Stomach smooth muscle (tissue), 2 donors: ENCODE data around the gene HOOK1.
"Not testable (repeated sequence)": the region's sequence is repeated elsewhere in the genome, so short reads cannot be mapped to it uniquely, and the experiment has no call there.

Experiments
- H3K27ac ChIP-seq: one replicate; pipeline ENCODE4 v1.7.0; 2013; ENCODE audit warnings: mild to moderate bottlenecking, low read length, inconsistent platforms
- H3K27me3 ChIP-seq, 2 donors: one replicate each; pipeline ENCODE4 v1.7.0; 2013; ENCODE audit warnings: low read length in 2 of 2; ENCODE audit not compliant: insufficient read depth in 2 of 2, control insufficient read depth in 1 of 2
- H3K36me3 ChIP-seq, 2 donors: one replicate each; pipeline ENCODE4 v1.7.0; 2013; ENCODE audit warnings: low read length in 2 of 2; ENCODE audit not compliant: control insufficient read depth in 2 of 2, insufficient read depth in 2 of 2
- H3K4me1 ChIP-seq: one replicate; pipeline ENCODE4 v1.7.0; 2013; ENCODE audit warnings: low read length; ENCODE audit not compliant: control insufficient read depth, insufficient read depth
- H3K4me3 ChIP-seq, 2 donors: one replicate each; pipeline ENCODE4 v1.7.0; 2013; ENCODE audit warnings: low read length in 2 of 2
- H3K9ac ChIP-seq, 2 donors: one replicate each; pipeline ENCODE4 v1.7.0; 2013; ENCODE audit warnings: low read length in 2 of 2, mild to moderate bottlenecking in 1 of 2
- H3K9me3 ChIP-seq, 2 donors: one replicate each; pipeline ENCODE4 v1.7.0; 2013; ENCODE audit warnings: low read length in 2 of 2; ENCODE audit not compliant: control insufficient read depth in 2 of 2
- donor health status: healthy.
- donor health status: Pancreatic carcinoma.

The HOOK1 gene

GRCh38 chr1:59915516-59915915 is 100.8 kb downstream of the HOOK1 start:
- no peak overlapping the region for H3K27ac ChIP-seq
- H3K9ac ChIP-seq: no peak overlapping the region
- no peaks in the 10 kb centered on the region for H3K4me1 ChIP-seq
- H3K9me3 ChIP-seq: no peaks in the 10 kb centered on the region
- peaks cover 0 to 2% of the 10 kb centered on the region in 2 donors for H3K27me3 ChIP-seq
- no peaks in the 10 kb centered on the region for H3K36me3 ChIP-seq
- no peak overlapping the region for H3K4me3 ChIP-seq

GRCh38 chr1:59917026-59917784 is 102.5 kb downstream of the HOOK1 start:
- H3K9ac ChIP-seq: no peak overlapping the region

GRCh38 chr1:59917785-59918180 is 103.0 kb downstream of the HOOK1 start:
- Histone ChIP-seq H3K9ac (no peak overlapping the region), H3K4me3 (no peak overlapping the region), H3K36me3 (no peaks in the 10 kb centered on the region), H3K4me1 (no peaks in the 10 kb centered on the region), H3K27me3 (no peaks in the 10 kb centered on the region), H3K27ac (no peak overlapping the region), H3K9me3 (no peaks in the 10 kb centered on the region)

More at GRCh38 chr1:59917026-59917784, 102.5 kb downstream of the HOOK1 start:
- Histone ChIP-seq H3K36me3 (no peaks in the 10 kb centered on the region), H3K4me3 (no peak overlapping the region), H3K27me3 (no peaks in the 10 kb centered on the region), H3K9me3 (no peaks in the 10 kb centered on the region), H3K4me1 (no peaks in the 10 kb centered on the region), H3K27ac (no peak overlapping the region)

GRCh38 chr1:59919746-59920145 is 105.0 kb downstream of the HOOK1 start:
- H3K9me3 ChIP-seq: no peaks in the 10 kb centered on the region
- no peaks in the 10 kb centered on the region for H3K36me3 ChIP-seq
- no peaks in the 10 kb centered on the region for H3K27me3 ChIP-seq
- H3K4me1 ChIP-seq: no peaks in the 10 kb centered on the region
- no peak overlapping the region for H3K4me3 ChIP-seq
- H3K9ac ChIP-seq: no peak overlapping the region
- no peak overlapping the region for H3K27ac ChIP-seq

GRCh38 chr1:59921258-59921899 is 106.6 kb downstream of the HOOK1 start:
- H3K9ac ChIP-seq, H3K27me3 ChIP-seq, H3K4me3 ChIP-seq, H3K9me3 ChIP-seq, H3K4me1 ChIP-seq, H3K27ac ChIP-seq, H3K36me3 ChIP-seq: not testable (repeated sequence)

- Histone ChIP-seq H3K4me3 (no peak overlapping the region), H3K27ac (no peak overlapping the region), H3K9ac (no peak overlapping the region), H3K9me3 (no peaks in the 10 kb centered on the region), H3K4me1 (no peaks in the 10 kb centered on the region), H3K27me3 (peaks cover 0 to 6% of the 10 kb centered on the region in 2 donors), H3K36me3 (no peaks in the 10 kb centered on the region)
These were observed 109.9 kb downstream of the HOOK1 start for GRCh38 chr1:59924653-59925052.
